DMS114 treated with DMSO at 0.1 percent for 48 hours (cell line): ENCODE results near the gene TTC19.
"Not testable (repeated sequence)": the region's sequence is repeated elsewhere in the genome, so short reads cannot be mapped to it uniquely, and the experiment has no call there.

Source experiments
- DNase-seq: peaks from one replicate; lab custom pipeline; 2025; ENCODE audit not compliant: unreplicated experiment; lab: John Stamatoyannopoulos, UW

Gene TTC19

DNA sequence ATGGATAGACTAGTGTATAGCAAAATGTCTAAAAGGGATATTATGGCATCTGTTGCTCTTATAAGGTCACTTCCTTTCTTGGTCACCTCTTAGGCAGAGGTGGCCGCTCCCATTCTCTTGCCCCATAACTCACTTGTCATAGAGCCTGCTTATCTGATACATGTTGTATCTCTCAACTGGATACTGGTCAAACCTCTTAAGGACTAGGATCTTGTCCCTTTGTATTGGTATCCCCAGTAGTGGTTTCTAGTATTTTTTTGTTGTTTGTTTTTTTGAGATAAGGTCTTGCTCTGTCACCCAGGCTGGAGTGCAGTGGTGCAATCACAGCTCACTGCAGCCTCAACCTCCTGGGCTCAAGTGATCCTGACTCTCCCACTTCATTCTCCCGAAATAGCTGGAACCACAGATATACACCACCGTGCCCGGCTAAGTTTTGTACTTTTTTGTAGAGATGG, 27.1 kb upstream of the TTC19 start:
- no peak for DNase-seq

DNA sequence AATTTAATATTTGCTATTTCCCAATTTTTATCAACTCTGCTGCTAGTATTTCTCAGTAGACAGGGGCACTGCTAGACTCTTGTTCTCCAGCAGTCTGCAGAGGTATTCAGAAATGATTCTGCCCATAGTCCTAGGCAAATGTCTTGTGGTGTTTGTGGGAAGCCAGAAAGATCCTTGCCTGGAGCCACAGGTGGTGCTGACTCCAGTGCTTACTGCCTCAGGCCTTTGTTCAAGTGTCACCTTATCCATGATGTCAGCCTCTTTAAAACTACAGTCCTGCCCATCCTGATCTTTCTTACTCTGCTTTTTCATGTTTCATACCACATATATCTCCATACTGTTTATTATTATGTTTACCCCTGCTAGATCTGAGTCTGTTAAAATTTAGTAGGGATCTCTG, 26.6 kb upstream of the TTC19 start:
- DNase-seq: no peak

DNA sequence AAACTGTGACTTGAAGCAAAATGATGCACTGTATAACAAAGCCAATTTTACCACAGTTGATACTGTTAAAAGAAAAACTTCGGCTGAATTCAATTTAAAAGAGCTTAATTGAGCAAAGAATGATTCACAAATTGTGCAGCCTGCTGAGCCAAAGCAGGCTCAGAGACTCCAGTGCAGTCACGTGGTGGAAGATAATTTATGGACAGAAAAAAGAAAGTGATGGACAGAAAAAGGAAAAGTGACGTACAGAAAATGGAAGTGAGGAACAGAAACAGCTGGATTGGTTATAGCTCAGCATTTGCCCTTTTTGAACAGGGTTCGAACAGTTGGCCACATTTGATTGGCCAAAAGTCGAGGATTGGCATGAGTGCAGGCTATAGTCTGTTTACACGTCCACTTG, 25.8 kb upstream of the TTC19 start:
- DNase-seq: no peak

DNA sequence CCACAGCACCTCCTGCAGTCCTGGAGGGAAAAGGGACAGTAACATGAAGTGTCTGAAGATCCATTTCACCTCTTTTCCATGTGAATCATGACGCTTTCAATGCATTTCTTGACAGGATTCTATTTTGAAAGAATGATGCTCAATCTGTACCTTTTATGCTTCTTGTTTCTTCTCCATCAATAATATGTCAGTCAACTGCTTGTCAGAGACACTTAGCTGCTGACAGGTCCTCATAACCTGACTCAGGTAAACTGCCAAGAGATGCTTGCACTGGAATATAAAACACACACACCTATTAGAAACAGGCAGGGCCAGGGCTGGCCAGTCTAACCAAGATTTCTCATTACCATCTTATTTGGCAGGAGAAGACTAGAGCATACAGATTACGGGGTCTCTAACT, 21.7 kb upstream of the TTC19 start:
- no peak for DNase-seq

DNA sequence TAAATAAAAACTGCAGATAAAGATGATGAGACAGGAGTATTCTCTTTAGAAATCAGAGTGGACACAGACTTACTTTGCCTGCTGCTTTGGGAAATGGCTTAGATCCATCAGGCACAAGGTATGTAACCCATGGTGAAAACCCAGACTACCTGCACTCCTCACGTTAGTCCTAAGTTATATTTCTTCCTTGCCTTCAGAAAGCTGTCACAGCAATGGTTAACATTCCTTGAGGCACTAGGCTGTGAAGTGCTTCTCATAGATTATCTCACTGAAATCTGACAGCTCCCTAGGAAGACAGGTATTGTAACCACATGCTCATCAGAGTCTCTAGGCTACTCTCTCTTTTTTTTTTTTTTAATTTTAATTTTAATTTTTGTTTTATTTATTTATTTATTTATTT, 21.0 kb upstream of the TTC19 start:
- no peak for DNase-seq

DNA sequence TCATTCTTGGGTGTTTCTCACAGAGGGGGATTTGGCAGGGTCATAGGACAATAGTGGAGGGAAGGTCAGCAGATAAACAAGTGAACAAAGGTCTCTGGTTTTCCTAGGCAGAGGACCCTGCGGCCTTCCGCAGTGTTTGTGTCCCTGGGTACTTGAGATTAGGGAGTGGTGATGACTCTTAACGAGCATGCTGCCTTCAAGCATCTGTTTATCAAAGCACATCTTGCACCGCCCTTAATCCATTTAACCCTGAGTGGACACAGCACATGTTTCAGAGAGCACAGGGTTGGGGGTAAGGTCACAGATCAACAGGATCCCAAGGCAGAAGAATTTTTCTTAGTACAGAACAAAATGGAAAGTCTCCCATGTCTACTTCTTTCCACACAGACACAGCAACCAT, 20.6 kb upstream of the TTC19 start:
- not testable (repeated sequence) for DNase-seq

DNA sequence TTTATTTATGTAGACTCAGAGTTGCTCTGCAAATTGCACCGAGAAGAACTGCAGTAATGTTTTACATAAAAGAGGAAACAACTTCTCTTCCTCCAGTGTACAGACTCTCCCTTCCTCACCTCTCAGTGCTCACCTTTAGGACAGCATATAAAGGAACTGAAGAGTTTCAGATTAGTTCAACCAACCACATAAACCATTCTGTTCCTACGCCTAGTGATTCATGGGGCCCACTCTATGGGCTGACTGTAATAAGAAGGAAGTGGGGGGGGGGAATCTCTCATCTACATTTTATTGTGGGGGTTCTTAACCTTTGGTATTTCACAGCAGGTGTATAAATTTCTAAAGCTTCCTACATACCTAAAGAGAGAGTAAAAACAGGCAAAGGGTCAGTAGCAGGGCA, 18.4 kb upstream of the TTC19 start:
- DNase-seq: no peak

DNA sequence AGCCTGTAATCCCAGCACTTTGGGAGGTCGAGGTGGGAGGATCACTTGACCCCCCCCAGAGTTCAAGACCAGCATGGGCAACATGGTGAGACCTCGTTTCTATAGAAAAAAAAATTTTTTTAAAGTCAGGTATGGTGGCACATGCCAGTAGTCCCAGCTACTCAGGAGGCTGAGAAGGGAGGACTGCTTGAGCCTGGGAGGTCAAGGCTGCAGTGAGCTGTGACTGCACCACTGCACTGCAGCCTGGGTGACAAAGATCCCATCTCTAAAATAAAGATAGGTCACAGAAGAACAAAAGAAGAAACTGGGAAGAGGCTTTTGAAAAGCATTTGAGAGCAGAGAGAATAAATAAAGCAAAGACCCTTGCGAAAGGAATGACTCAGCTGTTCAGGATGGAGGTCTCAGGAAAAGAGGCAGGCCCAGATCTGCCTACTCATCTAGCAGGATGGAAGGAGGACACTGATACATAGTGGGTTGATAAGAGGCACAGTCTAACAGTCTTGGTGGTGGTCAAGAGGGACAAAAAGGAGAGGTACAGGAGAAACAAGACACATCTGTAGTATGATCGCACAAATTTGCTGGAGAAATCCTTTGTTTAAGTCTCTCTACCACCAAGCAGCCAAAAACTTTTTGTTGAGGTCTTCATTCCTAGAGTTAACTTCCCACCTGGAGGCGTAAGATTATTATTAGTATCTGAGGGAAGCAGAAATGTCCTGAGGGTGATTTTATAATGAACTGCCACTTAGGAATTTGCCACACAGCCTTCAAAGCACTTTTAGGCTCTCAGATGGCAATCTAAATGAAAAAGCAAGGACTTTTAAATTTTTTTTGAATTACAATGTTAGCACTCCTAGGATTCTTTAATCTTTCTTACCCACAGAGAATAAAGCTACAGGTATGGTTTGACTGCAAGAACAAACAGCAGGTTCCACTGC, 17.7 kb upstream of the TTC19 start:
- no peak for DNase-seq

DNA sequence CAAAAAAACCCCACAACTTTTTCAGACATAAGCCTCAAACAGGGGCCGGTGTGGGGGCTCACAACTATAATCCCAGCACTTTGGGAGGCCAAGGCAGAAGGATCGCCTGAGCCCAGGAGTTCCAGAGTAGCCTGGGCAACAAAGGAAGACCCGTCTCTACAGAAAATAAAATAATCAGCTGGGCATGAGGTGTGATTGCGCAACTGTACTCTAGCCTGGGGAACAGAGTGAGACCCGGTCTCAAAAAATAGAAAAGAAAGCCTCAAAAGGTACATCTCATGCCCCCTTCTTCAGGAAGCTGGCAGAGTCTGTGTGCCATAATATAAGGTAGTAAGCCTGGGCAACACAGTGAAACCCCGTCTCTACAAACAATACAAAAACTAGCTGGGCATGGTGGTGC, 3.3 kb upstream of the TTC19 start:
- DNase-seq: no peak

DNA sequence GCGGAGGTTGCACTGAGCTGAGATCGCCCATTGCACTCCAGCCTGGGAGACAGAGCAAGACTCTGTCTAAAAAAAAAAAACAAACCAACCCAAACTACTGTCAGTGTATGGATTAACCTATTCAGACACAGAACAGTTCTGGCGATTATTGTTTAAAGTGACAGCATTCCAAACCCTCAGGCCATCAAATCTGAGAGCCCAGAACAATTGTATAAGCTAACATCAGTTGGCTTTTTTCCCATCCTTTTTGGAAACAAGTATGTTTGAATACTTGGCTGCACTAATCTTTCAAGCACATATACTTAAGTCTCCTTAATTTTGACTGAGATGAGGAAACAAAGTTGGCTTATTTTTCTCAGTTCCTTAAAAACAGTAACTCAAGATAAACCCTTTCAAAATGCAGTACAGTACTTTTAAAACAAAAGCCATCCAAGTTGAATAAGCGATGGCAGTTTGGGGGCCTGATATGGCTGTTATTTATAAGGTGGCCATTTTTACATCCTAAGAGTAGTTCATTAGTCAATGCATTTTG, 1.5 kb upstream of the TTC19 start:
- DNase-seq: no peak

DNA sequence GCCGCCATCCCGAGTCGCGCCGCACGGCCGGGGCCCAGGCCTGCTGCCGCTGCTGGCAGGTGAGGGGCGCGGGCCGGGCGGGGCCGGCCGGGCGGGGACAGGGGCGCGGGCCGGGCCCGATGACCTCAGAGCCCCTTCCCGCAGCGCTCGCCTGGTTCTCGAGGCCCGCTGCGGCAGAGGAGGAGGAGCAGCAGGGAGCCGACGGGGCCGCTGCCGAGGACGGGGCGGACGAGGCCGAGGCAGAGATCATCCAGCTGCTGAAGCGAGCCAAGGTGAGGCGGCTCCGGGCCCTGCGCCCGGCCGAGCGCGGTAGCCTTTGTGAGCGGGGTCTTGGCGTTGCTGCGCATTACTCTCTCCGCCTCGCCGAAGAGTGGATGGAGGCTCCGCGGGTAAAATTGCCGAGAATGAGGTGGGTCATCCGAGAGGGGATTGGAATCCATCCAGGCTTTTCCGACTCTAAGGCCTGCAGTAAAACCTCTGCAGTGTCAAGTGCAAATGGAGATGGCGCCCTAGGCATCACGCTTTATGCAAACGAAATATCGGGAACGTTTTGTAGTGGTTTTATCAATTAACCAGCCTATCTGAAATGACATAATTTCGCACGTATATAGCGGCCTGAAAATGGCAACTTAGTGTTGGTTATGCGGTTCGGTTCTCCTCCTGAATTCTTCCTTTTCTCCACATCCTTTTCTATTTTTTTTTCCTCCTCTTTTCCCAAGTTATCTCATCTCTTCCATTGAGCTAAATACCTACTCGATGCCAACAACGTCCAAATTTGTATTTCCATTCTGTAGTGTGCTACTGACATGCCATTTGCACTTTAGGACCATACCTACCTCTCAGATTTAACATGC, 577 bp downstream of the TTC19 start:
- DNase-seq: no peak

DNA sequence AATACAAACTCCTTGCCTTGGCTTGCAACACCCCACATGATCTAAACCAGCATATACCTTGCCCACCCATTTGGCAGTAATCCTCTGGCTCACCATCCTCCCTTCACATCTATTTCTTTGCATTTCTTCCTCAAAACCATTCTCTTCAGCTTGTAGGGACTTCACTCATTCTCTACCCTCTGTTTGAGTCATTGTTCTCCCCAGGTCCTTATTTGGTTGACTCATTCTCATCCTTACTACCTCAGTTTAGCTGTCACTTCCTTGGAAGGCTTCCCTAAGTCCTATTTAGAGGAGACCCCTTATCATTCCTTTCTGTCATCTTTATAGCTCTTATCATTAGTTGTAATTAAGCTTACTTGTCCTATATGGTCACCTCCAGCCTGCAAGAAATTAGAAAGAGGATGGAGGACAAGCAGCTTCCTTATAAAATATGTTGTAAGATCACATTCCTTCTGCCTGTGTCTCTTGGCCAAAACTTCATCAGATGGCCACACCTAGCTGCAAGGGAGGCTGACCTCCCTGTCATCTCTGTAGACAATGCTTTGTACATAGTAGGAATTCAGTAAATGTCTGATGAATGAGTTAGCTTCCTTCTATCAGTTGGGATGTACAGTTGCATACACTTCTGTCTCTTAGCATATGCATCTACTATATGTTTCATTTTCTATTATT, 1.7 kb downstream of the TTC19 start:
- no peak for DNase-seq

DNA sequence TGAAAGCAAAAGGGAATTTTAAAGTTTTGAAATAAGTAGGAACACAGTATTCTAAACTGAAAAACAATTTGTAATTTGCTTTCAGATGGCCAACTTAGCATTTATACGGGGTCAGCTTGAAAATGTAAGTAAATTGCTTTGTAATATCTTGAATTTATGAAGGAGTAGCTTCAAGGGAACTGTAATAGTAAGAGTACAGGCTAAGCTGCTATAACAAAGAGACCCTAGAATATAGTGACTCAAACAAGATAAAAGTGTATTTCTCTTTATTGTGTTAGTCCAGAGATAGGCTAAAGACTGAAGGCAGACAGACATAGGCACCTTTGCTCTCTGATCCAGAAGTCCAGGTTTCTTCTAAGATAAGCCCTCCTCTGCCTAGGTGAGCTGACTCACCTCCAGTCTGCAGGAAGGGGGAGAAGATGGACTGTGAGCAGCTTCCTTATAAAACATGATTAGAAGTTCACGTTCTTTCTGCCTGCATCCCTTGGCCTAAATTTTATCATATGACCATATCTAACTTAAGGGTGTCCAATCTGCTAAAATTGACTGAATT, 3.2 kb downstream of the TTC19 start:
- DNase-seq: no peak

DNA sequence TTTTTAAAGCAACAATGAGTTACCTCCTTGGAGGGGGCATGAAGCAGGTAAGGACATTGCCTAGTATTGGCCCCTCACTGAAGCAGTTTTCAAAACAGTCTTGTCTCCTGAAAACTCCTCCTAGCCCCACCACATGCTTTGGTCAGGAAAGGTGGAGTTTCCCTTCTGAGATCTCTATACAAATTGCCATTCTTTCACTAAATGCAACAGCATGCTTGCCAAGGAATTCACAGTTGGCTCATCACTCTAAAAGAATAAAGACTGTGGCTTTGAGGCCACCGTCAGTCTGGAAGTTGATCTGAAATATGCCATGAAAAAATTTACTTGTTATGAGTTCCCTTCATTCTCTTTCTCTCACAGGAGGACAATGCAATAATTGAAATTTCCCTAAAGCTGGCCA, 4.2 kb downstream of the TTC19 start:
- no peak for DNase-seq

DNA sequence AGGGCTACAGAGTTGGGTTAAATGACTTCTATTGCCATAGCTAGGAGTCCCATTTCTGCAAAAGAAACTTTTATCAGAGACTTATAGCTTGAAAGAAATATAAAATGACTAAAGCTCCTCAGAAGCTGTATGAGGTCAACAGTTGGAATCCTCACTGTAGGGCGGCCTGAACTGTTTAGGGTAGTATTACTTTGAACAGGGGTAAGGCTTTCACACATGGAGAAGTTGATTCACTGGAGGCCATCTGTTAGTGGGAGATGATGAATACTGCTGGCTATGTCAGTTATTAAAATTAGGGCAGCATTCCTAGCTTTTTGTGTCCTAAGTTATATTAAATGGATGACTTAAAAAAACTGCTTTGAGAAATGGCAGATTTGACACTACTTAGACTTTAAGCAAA, 6.0 kb downstream of the TTC19 start:
- no peak for DNase-seq

DNA sequence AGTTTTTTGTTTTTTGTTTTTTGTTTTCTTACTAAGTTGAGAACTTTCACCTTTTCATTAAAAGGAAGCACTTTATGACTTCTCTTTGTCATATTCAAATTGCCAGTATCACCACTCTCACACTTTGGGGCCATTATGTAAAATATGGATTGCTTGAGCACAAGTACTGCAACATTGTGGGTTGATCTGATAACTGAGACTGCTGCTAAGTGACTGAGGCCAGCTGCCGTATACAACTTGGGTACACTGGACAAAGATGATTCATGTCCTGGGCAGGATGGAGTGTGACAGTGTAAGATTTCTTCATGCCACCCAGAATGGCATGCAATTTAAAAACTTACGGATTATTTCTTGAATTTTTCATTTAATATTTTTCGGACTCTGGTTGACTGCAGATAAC, 7.8 kb downstream of the TTC19 start:
- DNase-seq: no peak

DNA sequence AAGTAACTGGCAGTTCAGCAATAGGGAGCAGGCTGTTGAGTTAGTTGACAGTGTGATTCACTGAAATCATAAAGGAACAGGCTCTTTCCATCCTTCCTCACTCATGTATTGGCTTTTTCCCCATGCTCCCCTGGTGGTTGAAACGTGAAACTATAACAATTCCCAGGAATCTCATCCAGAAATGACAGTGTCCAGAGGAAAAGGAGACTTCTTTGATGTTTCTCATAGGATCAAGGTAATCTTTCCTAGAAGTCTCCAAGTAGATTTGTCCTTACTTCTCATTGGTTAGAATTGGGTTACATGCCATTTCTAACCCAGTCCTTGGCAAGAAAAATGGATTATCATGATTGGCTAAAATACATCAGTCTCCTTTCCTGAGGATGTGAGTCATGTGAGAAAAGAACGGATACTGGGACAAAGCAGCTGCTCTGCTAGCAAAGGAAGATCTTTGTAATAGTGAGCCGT, 14.4 kb downstream of the TTC19 start:
- DNase-seq: no peak

DNA sequence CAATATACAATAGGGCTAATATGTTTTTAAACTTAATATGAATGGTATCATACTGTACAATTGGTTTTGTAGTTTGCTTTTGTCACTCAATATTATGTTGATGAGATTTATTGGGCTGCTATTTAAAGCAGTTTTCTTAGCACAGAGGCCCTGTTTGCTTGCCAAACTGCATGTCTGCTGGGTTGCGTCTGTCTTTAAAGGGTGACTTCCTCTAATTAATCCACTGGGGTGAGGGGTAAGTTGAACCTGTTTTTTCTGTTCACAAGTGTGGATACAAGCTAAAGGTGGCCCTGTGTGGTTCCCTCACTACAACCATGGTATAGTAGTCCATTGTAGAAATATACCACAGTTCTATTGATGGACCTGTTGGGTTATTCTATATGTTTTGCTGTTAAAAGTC, 19.7 kb downstream of the TTC19 start:
- DNase-seq: no peak

DNA sequence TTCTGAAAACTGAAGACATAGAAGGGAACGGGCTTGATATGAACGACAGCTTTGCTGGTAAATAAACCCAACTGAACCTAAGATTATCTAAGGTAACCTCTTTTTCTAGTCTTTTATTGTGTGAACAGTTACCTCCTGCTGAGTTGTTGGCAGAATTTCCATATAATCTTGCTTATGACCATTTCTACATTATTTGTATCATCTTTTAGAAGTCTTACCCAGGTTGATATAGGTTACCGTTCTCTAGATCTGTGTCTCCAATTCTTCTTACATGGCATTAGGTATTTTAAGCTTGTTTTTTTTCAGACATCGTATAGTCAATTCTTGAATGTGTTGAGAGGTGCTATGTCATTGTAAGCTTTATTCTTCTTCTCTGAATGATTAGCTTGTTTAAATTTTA, 24.3 kb downstream of the TTC19 start:
- no peak for DNase-seq

DNA sequence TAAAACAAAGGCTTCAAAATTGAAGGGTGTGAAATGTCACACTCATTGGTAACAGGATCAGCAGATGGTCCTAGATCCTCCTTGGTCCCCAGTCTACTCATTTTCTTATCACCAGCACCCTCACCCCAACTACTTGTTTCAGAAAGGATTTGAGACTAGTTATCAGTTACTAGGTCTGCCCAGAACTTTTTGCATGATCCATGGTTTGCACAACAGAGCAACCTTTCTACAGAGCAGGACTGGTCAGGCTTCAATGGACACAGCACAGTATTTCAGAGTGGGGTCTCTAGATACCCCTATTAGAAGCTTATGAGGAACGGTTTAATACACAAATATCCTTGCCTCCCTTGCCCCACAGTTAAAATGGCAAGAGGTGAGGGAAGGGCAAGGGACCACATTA, 25.6 kb downstream of the TTC19 start:
- no peak for DNase-seq

DNA sequence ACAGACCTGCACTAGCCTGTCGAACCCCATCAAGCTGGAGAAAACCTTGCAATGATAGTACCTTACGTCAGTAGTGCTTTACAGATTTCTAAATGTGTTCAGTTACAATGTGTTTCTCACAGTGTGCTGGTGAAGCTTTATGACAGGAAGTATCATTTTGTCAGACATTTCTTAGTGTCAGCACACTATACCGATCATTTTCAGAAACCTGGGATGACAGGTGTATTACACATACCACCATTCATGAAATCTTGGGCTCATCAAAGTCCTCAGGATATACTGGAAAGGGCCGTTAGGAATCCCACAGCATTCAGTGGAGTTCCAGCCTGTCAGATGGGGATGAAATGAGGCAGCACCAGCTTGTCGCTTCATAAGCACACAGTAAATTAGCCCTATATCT, 27.3 kb downstream of the TTC19 start:
- no peak for DNase-seq
